ENCODE measurements around the gene NFXL1. TPM values are rescaled to one million over a fixed set of nuclear protein-coding genes. Genes with fewer than 3 reads are reported as not detected.

NFXL1 gene
- total RNA-seq, 2 experiments from 2014 or later = 10.9 to 12.0 TPM

DNA sequence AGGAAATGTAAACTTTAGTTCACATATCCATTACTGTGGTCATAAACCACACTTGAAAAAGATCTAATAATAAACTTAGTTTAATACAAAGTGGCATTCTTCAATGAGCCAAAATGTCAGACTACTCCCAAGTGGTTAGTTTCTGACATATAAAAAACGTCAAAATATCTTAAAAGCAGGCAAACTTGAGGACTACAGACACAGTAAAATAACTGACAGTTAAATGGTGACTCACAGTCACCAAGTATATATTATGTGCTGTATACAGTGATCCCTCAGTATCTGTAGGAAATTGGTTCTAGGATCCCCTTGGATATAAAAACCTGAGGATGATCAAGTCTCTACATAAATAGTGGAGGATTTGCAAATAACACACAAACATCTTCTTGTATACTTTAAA is 64.9 kb downstream of the NFXL1 start:
- intact Hi-C loops (cut with micrococcal nuclease) = no loop called here
- H3K36me3 Mint-ChIP-seq = peaks cover 29% of the 10 kb centered on the region
- no peaks in the 10 kb centered on the region for H3K27me3 Mint-ChIP-seq
- H3K9me3 Mint-ChIP-seq = no peaks in the 10 kb centered on the region
- H3K4me1 Mint-ChIP-seq (ENCODE audit: low read depth) = no peaks in the 10 kb centered on the region
- no peak overlapping the region for H3K4me3 Mint-ChIP-seq
- CTCF ChIA-PET = no interaction called here
- POLR2A ChIA-PET = no interaction called here
- DNase-seq = no peak
- no peak overlapping the region for H3K27ac Mint-ChIP-seq

GRCh38 chr4:47848041-47848440 is 66.3 kb downstream of the NFXL1 start:
- Mint-ChIP-seq H3K4me1 (ENCODE audit: low read depth) (no peaks in the 10 kb centered on the region), H3K27me3 (no peaks in the 10 kb centered on the region), H3K27ac (no peak overlapping the region), H3K4me3 (no peak overlapping the region), H3K9me3 (no peaks in the 10 kb centered on the region), H3K36me3 (peaks cover 33% of the 10 kb centered on the region)
- POLR2A ChIA-PET = no interaction called here
- intact Hi-C loops (cut with micrococcal nuclease) = no loop called here
- DNase-seq = no peak
- CTCF ChIA-PET = interaction anchor here (0.9 to 1.3 kb wide), 2 partner anchors 9 to 12 kb away, joined by 3 to 5 read pairs; no protein-coding TSS in a partner anchor

DNA sequence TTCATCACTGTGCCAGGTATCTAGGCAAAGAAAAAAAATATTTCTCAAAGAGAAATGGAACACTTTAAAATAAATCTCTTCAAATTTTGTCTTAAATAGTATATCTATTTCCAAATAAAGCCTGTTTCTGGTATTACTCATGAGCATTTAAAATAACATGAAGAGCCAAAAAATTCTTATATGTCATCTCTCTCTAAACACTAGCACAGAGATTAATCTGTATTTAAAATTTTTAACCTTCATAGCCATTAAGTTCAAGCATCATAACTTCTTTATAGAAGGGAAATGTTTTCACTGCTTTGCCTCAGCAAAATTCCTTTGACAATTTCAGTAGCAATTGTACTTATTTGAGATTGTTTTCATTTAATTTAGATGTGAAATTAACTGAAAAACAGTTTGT is 71.4 kb downstream of the NFXL1 start:
- H3K36me3 Mint-ChIP-seq = peaks cover 21% of the 10 kb centered on the region
- CTCF ChIA-PET = no interaction called here

DNA sequence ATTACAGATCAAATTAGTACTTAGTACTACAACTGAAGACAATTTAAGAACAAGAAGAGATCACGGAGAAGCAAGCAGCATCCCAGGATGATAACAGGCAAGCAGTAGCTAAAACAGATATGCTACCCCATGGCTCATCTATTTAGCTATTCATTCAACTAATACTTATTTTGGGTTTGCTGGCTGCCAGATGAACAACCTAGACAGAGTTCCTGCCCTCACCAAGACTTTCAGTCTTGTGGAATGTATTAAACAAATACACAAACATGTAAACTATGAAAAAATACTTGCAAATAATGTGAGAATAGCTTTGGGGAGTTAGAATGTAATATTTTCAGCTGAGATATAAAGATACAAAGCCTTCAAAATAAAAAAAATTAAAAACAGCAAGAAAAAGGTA is 74.1 kb downstream of the NFXL1 start:
- Mint-ChIP-seq H3K4me1 (ENCODE audit: low read depth) (peaks cover 32% of the 10 kb centered on the region), H3K27ac (no peak overlapping the region), H3K36me3 (peaks cover 7% of the 10 kb centered on the region), H3K27me3 (peaks cover 3% of the 10 kb centered on the region), H3K9me3 (no peaks in the 10 kb centered on the region), H3K4me3 (no peak overlapping the region)
- ChIA-PET POLR2A (no interaction called here), CTCF (interaction anchor here (0.6 to 2.4 kb wide), 9 partner anchors 34 to 163 kb away, joined by 3 to 22 read pairs (median 5); no protein-coding TSS in a partner anchor)
- no peak for DNase-seq
- intact Hi-C loops (cut with micrococcal nuclease) = no loop called here

More for the DNA sequence above, 71.4 kb downstream of the NFXL1 start:
- POLR2A ChIA-PET = no interaction called here
- Mint-ChIP-seq H3K9me3 (no peaks in the 10 kb centered on the region), H3K4me1 (ENCODE audit: low read depth) (peaks cover 16% of the 10 kb centered on the region), H3K27me3 (no peaks in the 10 kb centered on the region), H3K4me3 (no peak overlapping the region), H3K27ac (no peak overlapping the region)
- no peak for DNase-seq
- intact Hi-C loops (cut with micrococcal nuclease) = no loop called here

- intact Hi-C loops (cut with micrococcal nuclease) = loop anchor here (1.0 to 5.0 kb wide), 10 partner anchors 22 to 522 kb away; partner anchors contain the start of genes COMMD8 and NFXL1
- Mint-ChIP-seq H3K27me3 (peaks cover 3% of the 10 kb centered on the region), H3K4me3 (no peak overlapping the region), H3K27ac (no peak overlapping the region), H3K9me3 (no peaks in the 10 kb centered on the region), H3K36me3 (peaks cover 5% of the 10 kb centered on the region), H3K4me1 (ENCODE audit: low read depth) (peaks cover 32% of the 10 kb centered on the region)
- ChIA-PET POLR2A (interaction anchor here (0.9 to 1.4 kb wide), 3 partner anchors 35 to 197 kb away, joined by 4 to 9 read pairs (median 4); partner anchors contain the start of gene NFXL1), CTCF (interaction anchor here (0.5 to 2.4 kb wide), 23 partner anchors 9 to 197 kb away, joined by 3 to 22 read pairs (median 4); no protein-coding TSS in a partner anchor)
- DNase-seq = peak; percentile 82
Measured at GRCh38 chr4:47839259-47839658, 75.1 kb downstream of the NFXL1 start.

DNA sequence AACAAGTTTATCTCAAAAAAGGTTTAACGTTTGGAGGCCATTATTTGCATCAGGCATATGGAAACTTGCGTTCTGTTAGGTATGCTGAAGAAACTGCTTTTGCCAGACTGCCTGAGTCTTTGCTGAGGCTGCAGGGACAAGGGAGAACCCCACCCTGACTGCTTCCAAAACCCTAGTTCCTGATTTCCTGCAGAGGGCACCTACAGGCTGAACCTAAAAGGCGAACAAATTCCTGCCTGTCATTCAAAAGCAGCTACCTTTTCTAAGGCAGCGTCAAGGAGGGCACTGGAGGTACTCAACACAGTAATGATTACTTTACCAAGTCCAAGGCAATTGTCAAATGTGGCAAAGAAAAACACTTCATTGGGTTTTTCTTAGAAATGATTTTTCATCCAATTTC is 75.9 kb downstream of the NFXL1 start:
- Mint-ChIP-seq H3K36me3 (no peaks in the 10 kb centered on the region), H3K4me1 (ENCODE audit: low read depth) (peaks cover 32% of the 10 kb centered on the region), H3K27ac (no peak overlapping the region), H3K4me3 (no peak overlapping the region), H3K9me3 (no peaks in the 10 kb centered on the region), H3K27me3 (peaks cover 3% of the 10 kb centered on the region)
- ChIA-PET POLR2A (interaction anchor here (0.9 to 1.4 kb wide), 3 partner anchors 36 to 198 kb away, joined by 4 to 9 read pairs (median 4); partner anchors contain the start of gene NFXL1), CTCF (interaction anchor here (0.6 to 2.9 kb wide), 15 partner anchors 8 to 198 kb away, joined by 3 to 22 read pairs (median 5); no protein-coding TSS in a partner anchor)
- intact Hi-C loops (cut with micrococcal nuclease) = loop anchor here (2.0 to 5.0 kb wide), 5 partner anchors 22 to 521 kb away; partner anchors contain the start of gene COMMD8
- DNase-seq = no peak

DNA sequence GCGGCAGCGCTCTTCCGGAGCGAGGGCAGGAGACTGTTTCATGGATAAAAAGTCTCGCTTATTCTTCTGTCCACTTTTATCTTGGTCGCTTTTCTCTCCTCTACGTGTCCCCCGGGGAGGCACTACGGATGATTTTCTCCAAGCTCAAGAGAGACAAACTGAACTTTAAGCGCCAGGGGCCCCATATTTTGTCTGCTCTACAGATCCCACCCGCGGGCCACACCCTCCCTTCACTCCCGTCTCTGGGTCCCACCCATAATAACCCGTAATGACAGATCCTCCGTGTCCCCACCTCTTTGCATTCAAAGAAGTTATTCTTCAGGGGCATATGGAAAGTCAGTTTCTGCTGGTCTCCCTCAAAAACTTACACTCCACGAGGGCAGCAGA is 76.5 kb downstream of the NFXL1 start, which contains the start of gene CORIN:
Gene CORIN, minus strand, starts transcription at position 160 of the 387 bp plus-strand sequence. Its CDS starts 118 bp downstream, at position 42.
- H3K4me3 Mint-ChIP-seq = peak within 1 kb of the TSS; percentile 76
- DNase-seq = no peak
- no peak within 1 kb of the TSS for H3K27ac Mint-ChIP-seq
- H3K4me1 Mint-ChIP-seq (ENCODE audit: low read depth) = peaks cover 32% of the 10 kb centered on the region
- ChIA-PET CTCF (interaction anchor here (1.0 to 3.1 kb wide), 8 partner anchors 11 to 299 kb away, joined by 3 to 38 read pairs (median 8); no protein-coding TSS in a partner anchor), POLR2A (no interaction called here)
- H3K27me3 Mint-ChIP-seq = peaks cover 3% of the 10 kb centered on the region
- no peaks in the 10 kb centered on the region for H3K36me3 Mint-ChIP-seq
- H3K9me3 Mint-ChIP-seq = no peaks in the 10 kb centered on the region
- intact Hi-C loops (cut with micrococcal nuclease) = loop anchor here (2.0 to 5.0 kb wide), 5 partner anchors 21 to 521 kb away; partner anchors contain the start of gene COMMD8

GRCh38 chr4:47837094-47837907 is 77.1 kb downstream of the NFXL1 start:
- H3K27me3 Mint-ChIP-seq = peaks cover 3% of the 10 kb centered on the region
- H3K4me3 Mint-ChIP-seq = peak overlapping the region; percentile 76
- ChIA-PET CTCF (interaction anchor here (0.6 to 3.1 kb wide), 33 partner anchors 10 to 374 kb away, joined by 3 to 38 read pairs (median 4); partner anchors contain the start of gene COMMD8), POLR2A (interaction anchor here (0.9 kb wide), 1 partner anchor 10 kb away, joined by 4 read pairs; no protein-coding TSS in a partner anchor)
- H3K4me1 Mint-ChIP-seq (ENCODE audit: low read depth) = peaks cover 32% of the 10 kb centered on the region
- H3K36me3 Mint-ChIP-seq = no peaks in the 10 kb centered on the region
- DNase-seq = peak; percentile 59
- intact Hi-C loops (cut with micrococcal nuclease) = loop anchor here (5.0 kb wide), 3 partner anchors 95 to 520 kb away; no protein-coding TSS in a partner anchor
- no peak overlapping the region for H3K27ac Mint-ChIP-seq
- H3K9me3 Mint-ChIP-seq = peaks cover 2% of the 10 kb centered on the region

GRCh38 chr4:47836641-47837093 is 77.7 kb downstream of the NFXL1 start:
- H3K36me3 Mint-ChIP-seq = no peaks in the 10 kb centered on the region
- H3K27ac Mint-ChIP-seq = no peak overlapping the region
- peaks cover 32% of the 10 kb centered on the region for H3K4me1 Mint-ChIP-seq (ENCODE audit: low read depth)
- peak; percentile 74 for DNase-seq
- H3K27me3 Mint-ChIP-seq = peaks cover 3% of the 10 kb centered on the region
- ChIA-PET POLR2A (interaction anchor here (0.9 to 1.2 kb wide), 2 partner anchors 9 to 78 kb away, joined by 3 to 4 read pairs; partner anchors contain the start of gene NFXL1), CTCF (interaction anchor here (0.6 to 3.1 kb wide), 32 partner anchors 9 to 373 kb away, joined by 3 to 38 read pairs (median 4); partner anchors contain the start of gene COMMD8)
- H3K9me3 Mint-ChIP-seq = peaks cover 2% of the 10 kb centered on the region
- intact Hi-C loops (cut with micrococcal nuclease) = loop anchor here (1.0 to 5.0 kb wide), 4 partner anchors 96 to 519 kb away; no protein-coding TSS in a partner anchor
- H3K4me3 Mint-ChIP-seq = peak overlapping the region; percentile 76

GRCh38 chr4:47835494-47835893 is 78.9 kb downstream of the NFXL1 start:
- intact Hi-C loops (cut with micrococcal nuclease) = loop anchor here (5.0 kb wide), 3 partner anchors 97 to 518 kb away; no protein-coding TSS in a partner anchor
- no peak for DNase-seq
- Mint-ChIP-seq H3K4me1 (ENCODE audit: low read depth) (peaks cover 32% of the 10 kb centered on the region), H3K9me3 (peaks cover 2% of the 10 kb centered on the region), H3K36me3 (no peaks in the 10 kb centered on the region), H3K4me3 (no peak overlapping the region), H3K27me3 (peaks cover 3% of the 10 kb centered on the region), H3K27ac (no peak overlapping the region)
- ChIA-PET POLR2A (interaction anchor here (1.2 kb wide), 1 partner anchor 79 kb away, joined by 3 read pairs; the partner anchor contains the start of gene NFXL1), CTCF (interaction anchor here (0.6 to 3.1 kb wide), 7 partner anchors 8 to 148 kb away, joined by 3 to 38 read pairs (median 9); no protein-coding TSS in a partner anchor)

DNA sequence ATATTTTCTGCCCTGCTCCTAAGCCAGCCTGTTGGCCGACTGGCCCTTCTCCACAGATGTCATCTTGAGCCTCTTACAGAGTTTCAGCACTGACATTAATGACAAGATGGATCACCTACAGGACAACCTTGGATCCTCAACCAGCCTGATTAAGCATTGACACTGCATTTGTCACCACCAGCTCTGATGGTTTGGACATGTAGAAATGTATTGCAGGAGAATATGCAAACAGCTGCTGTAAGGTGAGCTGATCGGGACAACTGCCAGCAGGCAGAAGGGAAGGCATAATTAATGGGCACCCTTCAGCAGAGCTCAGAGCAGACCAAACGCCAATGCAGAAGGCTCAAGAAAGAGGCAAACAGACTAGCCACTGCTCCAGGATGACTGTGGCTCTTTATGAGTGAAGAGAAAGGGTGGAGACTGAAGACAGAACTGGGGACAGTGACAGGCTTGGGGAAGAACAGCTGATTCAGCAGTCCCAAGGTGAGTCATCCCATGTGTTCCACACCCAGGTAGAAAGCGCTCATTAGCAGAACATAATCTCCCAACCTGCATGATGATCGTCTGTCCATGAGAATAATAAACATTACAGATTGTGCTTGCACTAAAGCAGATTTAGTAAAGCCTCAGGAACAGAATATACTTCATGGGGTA is 83.2 kb downstream of the NFXL1 start:
- H3K4me1 Mint-ChIP-seq (ENCODE audit: low read depth) = peaks cover 10% of the 10 kb centered on the region
- intact Hi-C loops (cut with micrococcal nuclease) = no loop called here
- peaks cover 3% of the 10 kb centered on the region for H3K27me3 Mint-ChIP-seq
- H3K36me3 Mint-ChIP-seq = no peaks in the 10 kb centered on the region
- ChIA-PET CTCF (interaction anchor here (0.9 kb wide), 1 partner anchor 11 kb away, joined by 3 read pairs; no protein-coding TSS in a partner anchor), POLR2A (no interaction called here)
- H3K4me3 Mint-ChIP-seq = no peak overlapping the region
- no peak overlapping the region for H3K27ac Mint-ChIP-seq
- no peak for DNase-seq
- peaks cover 2% of the 10 kb centered on the region for H3K9me3 Mint-ChIP-seq

All from activated CD4-positive, alpha-beta memory T cell treated with anti-CD3 and anti-CD28 coated beads for 36 hours (primary cell).